Caco-2 (cell line): ENCODE measurements around the gene CLEC2B. TPM values are rescaled to one million over a fixed set of nuclear protein-coding genes. Genes with fewer than 3 reads are reported as not detected.

ENCODE experiments used
- BruUV-seq: library from RNA; stranded (reverse); fragments of 400-500 nt; replicated peaks from 2 replicates; lab custom pipeline; 2021; lab: Mats Ljungman, UMichigan
- CTCF ChIA-PET: fragments of 300-600 bp; sonication (Branson Sonifier 250); formaldehyde crosslinking; loops from one replicate; lab custom pipeline; 2022; ENCODE audit warnings: antibody characterized with exemption; lab: Charles Lee
- POLR2A ChIA-PET: fragments of 300-600 bp; sonication (Branson Sonifier 250); formaldehyde crosslinking; loops from one replicate; lab custom pipeline; 2022; ENCODE audit warnings: antibody characterized with exemption; lab: Charles Lee
- DNase-seq, 2 experiments: peaks; one replicate each; pipeline versions ENCODE4 v3.0.0 to v3.0.0-alpha.2; 2020 to 2022
- H3K27me3 ChIP-seq: replicated peaks from 2 replicates; pipeline ENCODE4 v1.6.0; 2011; ENCODE audit warnings: low read length; ENCODE audit not compliant: control insufficient read depth, insufficient read depth
- H3K36me3 ChIP-seq: 2 replicates; pipeline ENCODE4 v1.5.1; 2011; ENCODE audit warnings: low read length; ENCODE audit not compliant: control insufficient read depth, insufficient read depth
- H3K4me1 ChIP-seq: fragments of 250-450 bp; sonication (Bioruptor Pico); 2 replicates; pipeline ENCODE4 v1.5.1; 2020; ENCODE audit warnings: mild to moderate bottlenecking
- H3K4me3 ChIP-seq: 2 replicates; pipeline ENCODE4 v1.5.1; 2011; ENCODE audit warnings: low read depth, mild to moderate bottlenecking, control low read depth, low read length
- H3K9me3 ChIP-seq: fragments of 250-450 bp; sonication (Bioruptor Pico); 2 replicates; pipeline ENCODE4 v1.5.1; 2020; ENCODE audit warnings: mild to moderate bottlenecking, moderate library complexity
- H3K27ac Mint-ChIP-seq: one replicate; pipeline ENCODE4 v1.8.0; 2022; ENCODE audit warnings: mixed read lengths; ENCODE audit not compliant: unreplicated experiment
- H3K27me3 Mint-ChIP-seq: one replicate; pipeline ENCODE4 v1.8.0; 2022; ENCODE audit warnings: mixed read lengths; ENCODE audit not compliant: insufficient read depth, unreplicated experiment
- H3K36me3 Mint-ChIP-seq: one replicate; pipeline ENCODE4 v1.8.0; 2022; ENCODE audit warnings: mild to moderate bottlenecking, mixed read lengths; ENCODE audit not compliant: insufficient read depth, unreplicated experiment
- H3K4me1 Mint-ChIP-seq: one replicate; pipeline ENCODE4 v1.8.0; 2022; ENCODE audit warnings: low read depth, mixed read lengths; ENCODE audit not compliant: unreplicated experiment
- H3K4me3 Mint-ChIP-seq: one replicate; pipeline ENCODE4 v1.8.0; 2022; ENCODE audit warnings: mild to moderate bottlenecking, moderate library complexity, mixed read lengths; ENCODE audit not compliant: unreplicated experiment
- H3K9me3 Mint-ChIP-seq: one replicate; pipeline ENCODE4 v1.8.0; 2022; ENCODE audit warnings: mixed read lengths; ENCODE audit not compliant: unreplicated experiment
- CTCF ChIP-seq, 2 experiments: fragments of 200-600 bp in 1 of 2; IDR thresholded peaks; 1 replicate in 1 of 2; 2 replicates in 1 of 2; pipeline versions ENCODE4 v1.5.1 to v1.8.0; 2011 to 2022; ENCODE audit warnings: antibody characterized with exemption in 1 of 2, control low read depth in 1 of 2, inconsistent platforms in 1 of 2, low read depth in 1 of 2, low read length in 1 of 2, mild to moderate bottlenecking in 1 of 2, moderate library complexity in 1 of 2; ENCODE audit not compliant: insufficient read depth in 1 of 2, severe bottlenecking in 1 of 2, unreplicated experiment in 1 of 2
- intact Hi-C: fragments of 100-400 bp; cut with micrococcal nuclease; formaldehyde crosslinking; loops from one replicate; pipeline ENCODE4 v1.10.0; 2022; ENCODE audit not compliant: unreplicated experiment
- total RNA-seq: library from RNA; stranded (reverse); gene quantifications from 2 replicates; pipeline ENCODE4 v1.2.3, GENCODE V29; 2022

The CLEC2B gene
- total RNA-seq, 1 experiment from 2014 or later, result not detected

DNA sequence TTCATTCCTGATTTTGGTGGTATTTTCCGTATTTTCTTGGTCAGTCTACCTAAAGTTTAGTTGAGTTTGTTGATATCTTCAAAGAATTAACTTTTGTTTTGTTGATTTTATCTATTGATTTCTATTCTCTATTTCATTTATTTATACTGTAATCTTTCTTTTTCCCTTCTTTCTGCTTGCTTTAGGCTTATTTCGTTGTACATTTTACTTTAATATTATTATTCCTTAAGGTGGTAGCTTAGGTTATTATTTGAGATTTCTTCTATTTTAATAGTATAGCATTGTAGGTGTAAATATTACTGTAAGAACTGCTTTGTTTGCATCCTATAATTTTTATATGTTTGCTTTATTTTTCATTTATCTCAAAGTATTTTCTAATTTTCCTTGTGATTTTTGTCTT lies 63.3 kb downstream of the CLEC2B start:
- no peak overlapping the region for H3K27ac Mint-ChIP-seq
- intact Hi-C loops, result no loop called here
- no peaks in the 10 kb centered on the region for H3K4me1 Mint-ChIP-seq
- POLR2A ChIA-PET, result no interaction called here
- no peak for TF ChIP-seq CTCF (IDR thresholded peaks at IDR 0.05; ENCODE audit: insufficient read depth in 1 of 2, low read depth in 1 of 2, low read length in 1 of 2, severe bottlenecking in 1 of 2, unreplicated experiment in 1 of 2)
- Histone ChIP-seq H3K9me3 (no peaks in the 10 kb centered on the region), H3K36me3 (no peaks in the 10 kb centered on the region), H3K4me1 (no peaks in the 10 kb centered on the region), H3K27me3 (no peaks in the 10 kb centered on the region), H3K4me3 (no peak overlapping the region)
- H3K27me3 Mint-ChIP-seq, result peaks cover 13% of the 10 kb centered on the region
- no peaks in the 10 kb centered on the region for H3K36me3 Mint-ChIP-seq
- CTCF ChIA-PET, result no interaction called here
- no peak overlapping the region for H3K4me3 Mint-ChIP-seq
- BruUV-seq, result no TSS peak
- no peak for DNase-seq
- H3K9me3 Mint-ChIP-seq, result no peaks in the 10 kb centered on the region

Other genes starting within 250 kb of the CLEC2B start
- gene CLEC2D, start 199.6 kb downstream of the CLEC2B start, total RNA-seq, result 6.6 and 8.5 TPM in 2 replicates
- not detected in 2 replicates for gene CLECL1, start 136.3 kb downstream of the CLEC2B start, total RNA-seq
- gene CD69, start 108.5 kb downstream of the CLEC2B start, total RNA-seq, result not detected in 2 replicates
- gene KLRF1, start 41.9 kb downstream of the CLEC2B start, total RNA-seq, result not detected in 2 replicates
- not detected in 2 replicates for gene KLRF2, start 12.1 kb upstream of the CLEC2B start, total RNA-seq
- gene CLEC2A, start 63.0 kb upstream of the CLEC2B start, total RNA-seq, result not detected in 2 replicates
- gene CLEC12A, start 102.1 kb upstream of the CLEC2B start, total RNA-seq, result not detected in 2 replicates
- gene CLEC1B, start 129.8 kb upstream of the CLEC2B start, total RNA-seq, result not detected in 2 replicates
- not detected in 2 replicates for gene CLEC12B, start 141.3 kb upstream of the CLEC2B start, total RNA-seq
- not detected in 2 replicates for gene CLEC9A, start 161.3 kb upstream of the CLEC2B start, total RNA-seq
- gene CLEC1A, start 229.6 kb upstream of the CLEC2B start, total RNA-seq, result not detected in 2 replicates